ENCODE measurements around the gene KCNF1.

Gene KCNF1

DNA sequence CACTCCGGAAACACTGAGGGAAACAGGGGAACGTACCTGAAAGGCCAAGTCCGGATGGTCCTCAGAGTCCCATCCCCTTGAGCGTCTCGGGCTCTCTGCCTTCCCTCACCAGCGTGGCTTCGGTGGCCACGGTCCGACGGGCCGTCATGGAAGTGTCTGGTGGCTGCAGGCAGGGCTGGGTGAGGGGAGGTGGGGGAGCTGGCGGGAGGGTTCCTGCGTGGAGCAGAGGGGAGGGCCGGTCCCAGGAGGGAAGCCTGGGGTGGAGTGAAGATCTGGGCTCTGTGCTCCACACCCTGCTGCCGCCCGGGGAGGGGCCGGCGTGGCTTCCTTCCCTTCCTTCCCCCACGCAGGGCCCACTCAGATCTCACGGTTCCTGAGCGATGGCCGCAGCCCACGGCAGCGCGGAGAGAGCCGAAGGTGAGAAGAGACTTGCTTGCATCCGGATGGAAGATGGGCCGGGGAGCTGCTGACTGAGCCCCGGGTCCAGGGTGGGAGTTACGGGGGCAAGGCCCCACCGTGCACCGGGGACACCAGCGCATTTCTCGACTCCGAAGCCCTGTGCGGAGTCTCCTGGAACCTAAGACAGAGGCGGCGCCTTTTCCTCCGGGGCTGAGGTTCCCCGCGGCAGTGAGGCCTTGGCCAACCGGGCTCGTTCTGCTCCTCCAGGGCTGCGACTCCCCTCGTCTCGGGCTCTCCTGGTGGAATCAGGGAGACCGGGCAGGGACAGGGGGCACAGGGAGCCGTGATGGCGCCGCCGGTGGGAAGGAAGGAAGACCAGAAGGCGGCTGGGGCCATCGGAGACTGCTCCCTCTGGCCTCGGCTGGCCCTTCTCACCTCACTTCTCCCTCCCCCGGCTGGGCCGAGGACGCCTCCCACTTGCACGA is 49.1 kb downstream of the KCNF1 start:
- FAIRE-seq (no peak), DNase-seq (ENCODE audit: insufficient read length, low spot score) (no peak)

GRCh38 chr2:10961490-10961875 is 49.7 kb downstream of the KCNF1 start:
- no peak for DNase-seq (ENCODE audit: insufficient read length, low spot score)
- FAIRE-seq, result no peak

DNA sequence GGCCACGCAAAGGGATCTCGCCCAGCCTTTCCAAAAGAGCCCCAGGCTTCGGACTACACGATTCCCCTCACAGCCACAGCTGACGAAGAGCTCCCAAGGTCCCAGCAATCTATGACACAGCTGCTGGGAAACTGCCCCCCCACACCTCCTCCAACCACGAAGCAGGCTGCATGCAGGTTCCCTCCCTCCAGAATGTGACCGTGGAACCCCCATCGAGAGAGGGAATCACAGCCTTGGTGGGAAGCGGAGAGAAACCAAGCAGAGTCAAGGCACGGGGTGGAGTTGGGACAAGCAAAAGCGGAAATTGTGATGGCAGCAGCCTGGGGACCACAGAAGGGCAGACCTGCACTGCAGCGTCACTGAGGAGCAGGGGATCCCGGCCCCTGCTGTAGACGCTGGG is 50.3 kb downstream of the KCNF1 start:
- no peak for FAIRE-seq
- no peak for DNase-seq (ENCODE audit: insufficient read length, low spot score)

- FAIRE-seq, result no peak
- DNase-seq (ENCODE audit: insufficient read length, low spot score), result no peak
Observed at GRCh38 chr2:10963155-10963554, 51.4 kb downstream of the KCNF1 start.
